ENCODE results near the gene DUSP10. TPM values are rescaled to one million over a fixed set of nuclear protein-coding genes. Genes with fewer than 3 reads are reported as not detected.

DUSP10 gene
- total and polyA plus RNA-seq, 3 donors from 2014 or later: 12.3 to 17.4 (median 14.6) TPM

DNA sequence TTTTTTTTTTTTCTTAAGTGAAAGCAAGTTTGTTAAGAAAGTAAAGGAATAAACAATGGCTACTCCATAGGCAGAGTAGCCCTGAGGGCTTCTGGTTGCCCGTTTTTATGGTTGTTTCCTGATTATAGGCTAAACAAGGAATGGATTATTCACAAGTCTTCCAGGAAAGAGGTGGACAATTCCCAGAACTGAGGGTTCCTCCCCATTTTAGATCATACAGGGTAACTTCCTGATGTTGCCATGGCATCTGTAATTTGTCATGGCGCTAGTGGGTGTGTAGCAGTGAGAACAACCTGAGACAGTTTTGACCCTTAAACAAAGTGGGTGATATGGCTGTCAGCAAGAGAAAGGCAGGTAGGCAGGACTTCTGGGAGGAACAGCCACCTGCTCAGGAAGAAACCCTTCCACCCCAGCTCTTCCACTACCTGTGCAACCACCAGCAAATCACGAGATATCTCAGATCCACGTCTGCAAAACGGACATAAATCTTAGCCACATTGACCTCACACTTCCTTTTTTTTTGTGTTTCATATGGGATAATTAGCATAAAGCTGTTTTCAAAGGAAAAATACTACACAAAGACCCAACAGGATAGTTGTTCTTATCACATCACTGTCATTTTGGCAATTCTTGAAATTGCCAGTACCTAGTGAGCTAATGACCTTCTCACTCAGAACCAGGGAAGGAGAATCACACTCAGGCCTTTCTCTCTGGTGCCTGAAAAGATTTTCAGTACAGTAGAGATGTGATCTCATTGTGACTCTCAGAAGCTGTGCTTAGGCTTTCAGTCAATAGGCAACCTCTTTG is 34.8 kb upstream of the DUSP10 start:
- Histone ChIP-seq H3K36me3 (ENCODE audit: low read depth, missing control alignments) (no peaks in the 10 kb centered on the region), H3K4me1 (no peaks in the 10 kb centered on the region), H3K27ac (no peak overlapping the region), H3K9me3 (no peaks in the 10 kb centered on the region), H3K4me3 (no peak overlapping the region), H3K27me3 (no peaks in the 10 kb centered on the region)
- intact Hi-C loops (cut with DNase I; ENCODE audit: low total_unique reads): no loop called here
- WGBS, 2 donors: 71 to 80% methylated on average over 5 of the region's 5 CpGs
- no peak for DNase-seq
- TF ChIP-seq, protein P1, sequence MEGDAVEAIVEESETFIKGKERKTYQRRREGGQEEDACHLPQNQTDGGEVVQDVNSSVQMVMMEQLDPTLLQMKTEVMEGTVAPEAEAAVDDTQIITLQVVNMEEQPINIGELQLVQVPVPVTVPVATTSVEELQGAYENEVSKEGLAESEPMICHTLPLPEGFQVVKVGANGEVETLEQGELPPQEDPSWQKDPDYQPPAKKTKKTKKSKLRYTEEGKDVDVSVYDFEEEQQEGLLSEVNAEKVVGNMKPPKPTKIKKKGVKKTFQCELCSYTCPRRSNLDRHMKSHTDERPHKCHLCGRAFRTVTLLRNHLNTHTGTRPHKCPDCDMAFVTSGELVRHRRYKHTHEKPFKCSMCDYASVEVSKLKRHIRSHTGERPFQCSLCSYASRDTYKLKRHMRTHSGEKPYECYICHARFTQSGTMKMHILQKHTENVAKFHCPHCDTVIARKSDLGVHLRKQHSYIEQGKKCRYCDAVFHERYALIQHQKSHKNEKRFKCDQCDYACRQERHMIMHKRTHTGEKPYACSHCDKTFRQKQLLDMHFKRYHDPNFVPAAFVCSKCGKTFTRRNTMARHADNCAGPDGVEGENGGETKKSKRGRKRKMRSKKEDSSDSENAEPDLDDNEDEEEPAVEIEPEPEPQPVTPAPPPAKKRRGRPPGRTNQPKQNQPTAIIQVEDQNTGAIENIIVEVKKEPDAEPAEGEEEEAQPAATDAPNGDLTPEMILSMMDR (IDR thresholded peaks at IDR 0.05): no peak
- no peak for TF ChIP-seq POLR2A (IDR thresholded peaks at IDR 0.05)

DNA sequence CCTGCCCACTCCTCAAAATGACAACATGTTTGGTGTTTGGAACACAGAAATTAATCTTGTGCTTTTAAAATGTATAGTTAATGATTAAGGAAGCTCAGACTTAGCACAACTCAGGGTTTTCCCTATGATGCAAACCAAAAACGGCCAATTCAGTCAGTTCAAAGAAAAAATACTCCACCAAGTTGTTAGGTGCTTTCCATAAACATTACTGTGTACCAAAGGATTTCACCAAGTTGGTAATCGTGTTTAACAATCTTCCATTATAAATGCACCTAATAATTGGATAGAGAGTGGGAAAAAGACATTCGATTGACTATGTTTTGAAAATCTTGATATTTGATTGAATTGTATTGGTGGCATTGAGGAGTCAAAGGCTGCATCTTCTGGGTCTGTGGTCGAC is 33.3 kb upstream of the DUSP10 start:
- H3K27ac ChIP-seq: no peak overlapping the region
- no peaks in the 10 kb centered on the region for H3K4me1 ChIP-seq
- intact Hi-C loops (cut with DNase I; ENCODE audit: low total_unique reads): no loop called here
- DNase-seq: no peak
- no peaks in the 10 kb centered on the region for H3K27me3 ChIP-seq
- no peak overlapping the region for H3K4me3 ChIP-seq
- H3K9me3 ChIP-seq: no peaks in the 10 kb centered on the region
- 84 to 92% methylated on average over 4 of the region's 4 CpGs for WGBS, 2 donors
- TF ChIP-seq POLR2A (IDR thresholded peaks at IDR 0.05): no peak
- TF ChIP-seq, protein P1 (IDR thresholded peaks at IDR 0.05): no peak
- no peaks in the 10 kb centered on the region for H3K36me3 ChIP-seq (ENCODE audit: low read depth, missing control alignments)

DNA sequence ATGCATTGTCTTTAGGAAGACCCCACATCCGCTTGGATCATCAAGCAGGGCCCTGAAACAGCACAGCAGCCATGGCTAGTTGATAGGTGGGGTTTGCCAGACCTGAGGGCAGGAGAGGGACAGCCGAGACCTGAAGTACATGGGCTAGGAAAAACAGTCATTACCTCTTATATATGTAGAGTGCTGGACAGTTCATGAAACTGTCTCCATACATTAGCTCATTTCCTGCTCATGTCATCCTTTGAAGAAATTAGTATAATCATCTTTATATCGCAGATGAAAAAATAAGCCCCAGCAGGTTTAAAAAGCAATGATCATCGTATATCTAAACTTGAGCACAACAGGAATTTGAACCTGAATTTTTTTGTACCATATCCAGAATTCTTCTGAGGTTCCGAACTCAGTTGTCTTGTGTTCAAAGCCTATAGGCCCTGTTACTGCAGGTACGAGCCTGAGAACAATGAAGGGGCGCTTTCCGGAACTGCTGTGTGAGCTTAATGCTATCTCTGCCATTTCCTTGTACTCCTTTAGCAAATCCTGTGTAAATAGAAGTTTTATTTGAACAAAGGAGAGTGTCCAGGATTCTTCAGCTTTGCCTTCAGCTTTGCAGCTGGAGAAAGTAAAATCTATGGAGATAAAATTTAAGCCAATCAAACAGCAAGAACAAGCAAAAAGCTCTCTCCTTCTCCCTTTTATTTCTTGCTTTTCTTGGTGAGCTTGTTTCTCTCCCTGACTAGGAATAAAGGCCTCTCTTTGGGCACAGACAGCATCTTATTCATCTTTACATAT is 32.4 kb upstream of the DUSP10 start:
- intact Hi-C loops (cut with DNase I; ENCODE audit: low total_unique reads): no loop called here
- H3K27me3 ChIP-seq: no peaks in the 10 kb centered on the region
- no peak overlapping the region for H3K27ac ChIP-seq
- no peaks in the 10 kb centered on the region for H3K36me3 ChIP-seq (ENCODE audit: low read depth, missing control alignments)
- H3K4me1 ChIP-seq: no peaks in the 10 kb centered on the region
- H3K4me3 ChIP-seq: no peak overlapping the region
- TF ChIP-seq, protein P1 (IDR thresholded peaks at IDR 0.05): no peak
- no peak for TF ChIP-seq POLR2A (IDR thresholded peaks at IDR 0.05)
- 91 to 93% methylated on average over 8 of the region's 8 CpGs for WGBS, 2 donors
- no peaks in the 10 kb centered on the region for H3K9me3 ChIP-seq
- no peak for DNase-seq

DNA sequence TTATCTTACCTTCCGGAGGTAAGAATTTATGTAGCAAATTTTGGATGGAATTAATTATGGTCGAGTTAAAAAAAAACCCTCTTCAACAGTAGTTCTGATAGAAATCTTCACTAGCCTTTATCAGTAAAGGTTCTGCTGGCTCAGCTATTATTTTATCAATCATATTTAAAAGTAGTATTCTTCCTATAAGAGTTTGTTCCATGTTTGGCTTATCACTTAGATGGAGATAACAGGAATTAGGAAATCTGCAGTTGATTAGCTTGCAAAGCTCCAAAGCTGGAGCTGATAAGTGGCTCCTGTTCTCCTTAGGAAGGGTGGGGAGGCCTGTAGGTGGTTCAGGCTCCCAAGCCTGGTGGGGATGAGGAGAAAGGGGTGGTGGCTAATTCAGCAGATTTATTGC is 31.5 kb upstream of the DUSP10 start:
- Histone ChIP-seq H3K4me1 (no peaks in the 10 kb centered on the region), H3K27me3 (no peaks in the 10 kb centered on the region), H3K4me3 (no peak overlapping the region), H3K27ac (no peak overlapping the region), H3K36me3 (ENCODE audit: low read depth, missing control alignments) (no peaks in the 10 kb centered on the region), H3K9me3 (no peaks in the 10 kb centered on the region)
- 59 to 68% methylated on average over 2 of the region's 2 CpGs for WGBS, 2 donors
- DNase-seq: no peak
- TF ChIP-seq, protein P1 (IDR thresholded peaks at IDR 0.05): no peak
- no peak for TF ChIP-seq POLR2A (IDR thresholded peaks at IDR 0.05)
- intact Hi-C loops (cut with DNase I; ENCODE audit: low total_unique reads): no loop called here
